ENCODE data around the gene BBS4.

- TF ChIP-seq CTCF (IDR thresholded peaks at IDR 0.05) = no peak
- no peak for TF ChIP-seq ZFX (IDR thresholded peaks at IDR 0.05; ENCODE audit: borderline replicate concordance)
Observed at GRCh38 chr15:72766025-72766424, 80.0 kb downstream of the BBS4 start.

Measured in 22Rv1 (cell line).